A673 (cell line): Measurements from ENCODE around the gene CASQ1. TPM values are rescaled to one million over a fixed set of nuclear protein-coding genes. Genes with fewer than 3 reads are reported as not detected.

Experiments used
- BruUV-seq: library from RNA; stranded (reverse); fragments of 400-500 nt; replicated peaks from 2 replicates; lab custom pipeline; 2021; lab: Mats Ljungman, UMichigan
- CTCF ChIA-PET: fragments of 300-600 bp; sonication (Branson Sonifier 250); formaldehyde crosslinking; loops from one replicate; lab custom pipeline; 2022; ENCODE audit warnings: antibody characterized with exemption; lab: Charles Lee
- POLR2A ChIA-PET: fragments of 300-600 bp; sonication (Branson Sonifier 250); formaldehyde crosslinking; loops from one replicate; lab custom pipeline; 2022; ENCODE audit warnings: antibody characterized with exemption; ENCODE audit not compliant: low non-redundant PET; lab: Charles Lee
- DNase-seq: peaks from one replicate; pipeline ENCODE4 v3.0.0-alpha.2; 2015; ENCODE audit warnings: low spot score
- H3K27ac ChIP-seq: fragments of 200-600 bp; sonication (generic); 2 replicates; pipeline ENCODE4 v1.5.1; 2016; ENCODE audit warnings: mixed run types, low read depth, mild to moderate bottlenecking, mixed read lengths, antibody characterized with exemption, low read length; ENCODE audit not compliant: poor library complexity, severe bottlenecking
- H3K27me3 ChIP-seq: fragments of 200-600 bp; sonication (generic); replicated peaks from 2 replicates; pipeline ENCODE4 v1.6.1; 2017; ENCODE audit warnings: mixed run types, low read depth, mild to moderate bottlenecking, mixed read lengths, antibody characterized with exemption, low read length; ENCODE audit not compliant: insufficient read depth, poor library complexity
- H3K36me3 ChIP-seq: fragments of 200-600 bp; sonication (generic); 2 replicates; pipeline ENCODE4 v1.6.1; 2016; ENCODE audit warnings: mixed run types, mild to moderate bottlenecking, mixed read lengths, antibody characterized with exemption, low read length; ENCODE audit not compliant: insufficient read depth, poor library complexity, severe bottlenecking
- H3K4me1 ChIP-seq: fragments of 200-600 bp; sonication (generic); 2 replicates; pipeline ENCODE4 v1.6.1; 2017; ENCODE audit warnings: mixed run types, mild to moderate bottlenecking, mixed read lengths, antibody characterized with exemption, low read length; ENCODE audit not compliant: insufficient read depth, poor library complexity, severe bottlenecking
- H3K4me3 ChIP-seq: fragments of 200-600 bp; sonication (generic); 2 replicates; pipeline ENCODE4 v1.5.1; 2016; ENCODE audit warnings: low read depth, mixed run types, mild to moderate bottlenecking, mixed read lengths, low read length; ENCODE audit not compliant: poor library complexity, severe bottlenecking
- H3K9me3 ChIP-seq: fragments of 200-600 bp; sonication (generic); 2 replicates; pipeline ENCODE4 v1.6.1; 2016; ENCODE audit warnings: mixed run types, low read depth, mild to moderate bottlenecking, mixed read lengths, antibody characterized with exemption, low read length; ENCODE audit not compliant: poor library complexity, severe bottlenecking
- CTCF ChIP-seq: fragments of 300-800, 200-600 bp; sonication (generic); conservative IDR thresholded peaks from 2 replicates; pipeline ENCODE4 v1.5.1; 2017; ENCODE audit warnings: low read depth, mild to moderate bottlenecking, antibody characterized with exemption, low read length, moderate library complexity, mixed read lengths
- EZH2 ChIP-seq: fragments of 200-600 bp; sonication (generic); IDR thresholded peaks from 2 replicates; pipeline ENCODE4 v1.6.1; 2017; ENCODE audit warnings: borderline replicate concordance, low read depth, mild to moderate bottlenecking, mixed read lengths, antibody characterized with exemption, low read length; ENCODE audit not compliant: poor library complexity, severe bottlenecking
- intact Hi-C: fragments of 100-400 bp; cut with micrococcal nuclease; formaldehyde crosslinking; loops from one replicate; pipeline ENCODE4 v1.10.0; 2022; ENCODE audit not compliant: unreplicated experiment
- total RNA-seq: library from RNA; stranded (reverse); gene quantifications from 2 replicates; pipeline ENCODE4 v1.2.3, GENCODE V29; 2021

The CASQ1 gene
- total RNA-seq, 1 experiment from 2014 or later: not detected

GRCh38 chr1:160207118-160207650 lies 16.8 kb downstream of the CASQ1 start:
- DNase-seq: no peak
- no peak overlapping the region for H3K27ac ChIP-seq
- BruUV-seq: no TSS peak
- intact Hi-C loops: no loop called here
- no peaks in the 10 kb centered on the region for H3K9me3 ChIP-seq
- ChIA-PET CTCF (no interaction called here), POLR2A (no interaction called here)
- H3K27me3 ChIP-seq: no peaks in the 10 kb centered on the region
- no peak for TF ChIP-seq EZH2
- no peak for TF ChIP-seq CTCF
- peaks cover 25% of the 10 kb centered on the region for H3K36me3 ChIP-seq
- H3K4me3 ChIP-seq: no peak overlapping the region
- H3K4me1 ChIP-seq: peaks cover 28% of the 10 kb centered on the region

GRCh38 chr1:160207771-160208556 lies 17.6 kb downstream of the CASQ1 start:
- no peak for TF ChIP-seq EZH2
- no peak for TF ChIP-seq CTCF
- peak overlapping the region; percentile 2 for H3K27ac ChIP-seq
- H3K27me3 ChIP-seq: no peaks in the 10 kb centered on the region
- POLR2A ChIA-PET: no interaction called here
- intact Hi-C loops: no loop called here
- no peak for DNase-seq
- H3K9me3 ChIP-seq: no peaks in the 10 kb centered on the region
- H3K4me1 ChIP-seq: peaks cover 28% of the 10 kb centered on the region
- peaks cover 33% of the 10 kb centered on the region for H3K36me3 ChIP-seq
- no peak overlapping the region for H3K4me3 ChIP-seq
- CTCF ChIA-PET: no interaction called here
- BruUV-seq: no TSS peak

- TF ChIP-seq CTCF (no peak), EZH2 (no peak)
- BruUV-seq: no TSS peak
- H3K4me1 ChIP-seq: peaks cover 28% of the 10 kb centered on the region
- ChIA-PET CTCF (no interaction called here), POLR2A (no interaction called here)
- no peaks in the 10 kb centered on the region for H3K27me3 ChIP-seq
- no peak for DNase-seq
- H3K27ac ChIP-seq: peak overlapping the region; percentile 2
- no peaks in the 10 kb centered on the region for H3K9me3 ChIP-seq
- no peak overlapping the region for H3K4me3 ChIP-seq
- peaks cover 40% of the 10 kb centered on the region for H3K36me3 ChIP-seq
- intact Hi-C loops: no loop called here
Observed at GRCh38 chr1:160208557-160209320, 18.4 kb downstream of the CASQ1 start.
